HG03060 (cell line): ENCODE measurements around the gene PDGFA.
A peak's percentile ranks its signal among the peaks of the same experiment; 100 is the strongest.

Source experiments
- ATAC-seq: cut with Tn5 transposase; IDR thresholded peaks from one replicate; pipeline ENCODE4 v1.9.1; 2021; ENCODE audit warnings: low read depth, moderate number of reproducible peaks; ENCODE audit not compliant: unreplicated experiment

PDGFA gene

GRCh38 chr7:538764-539685, 19.4 kb upstream of the PDGFA start:
- no peak for ATAC-seq

GRCh38 chr7:537911-538634, 18.4 kb upstream of the PDGFA start:
- no peak for ATAC-seq

DNA sequence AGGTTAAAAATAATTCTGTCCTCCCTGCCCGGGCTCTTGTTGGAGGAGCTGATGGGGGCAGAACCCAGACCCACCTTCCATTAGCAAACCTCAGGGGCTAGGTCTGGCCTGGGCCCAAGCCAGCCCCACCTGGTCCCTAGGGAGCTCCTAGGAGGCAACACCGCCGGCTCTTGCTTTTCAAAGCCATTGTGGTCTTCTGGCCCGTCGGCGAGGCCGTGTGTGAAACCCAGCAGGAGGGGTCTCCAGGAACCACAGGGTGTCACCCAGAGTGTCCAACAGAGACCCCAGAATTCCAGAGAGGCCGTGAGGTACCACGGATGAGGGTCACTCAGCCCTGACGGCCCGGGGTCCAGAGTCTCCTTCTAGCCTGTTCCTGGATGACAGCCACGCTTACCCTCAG, 16.6 kb upstream of the PDGFA start:
- no peak for ATAC-seq

- ATAC-seq, result no peak
Observed at GRCh38 chr7:534959-535358, 15.3 kb upstream of the PDGFA start.

DNA sequence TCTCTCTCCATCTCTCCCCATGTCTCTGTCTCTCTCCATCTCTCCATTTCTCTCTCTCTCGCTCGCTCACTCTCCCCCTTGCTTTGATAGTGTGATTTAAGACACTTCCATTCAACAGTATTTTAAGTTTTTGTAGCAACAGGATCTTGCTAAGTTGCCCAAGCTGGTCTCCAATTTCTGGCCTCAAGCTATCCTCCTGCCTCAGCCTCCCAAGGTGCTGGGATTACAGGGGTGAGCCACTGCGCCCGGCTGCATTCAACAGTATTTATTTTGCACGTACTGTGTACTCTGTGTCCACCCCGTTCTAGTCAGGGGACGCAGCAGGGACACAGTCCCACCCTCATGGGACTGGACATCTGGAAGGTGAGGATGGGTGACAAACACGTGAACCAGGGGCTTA, 14.4 kb upstream of the PDGFA start:
- ATAC-seq, result no peak

- no peak for ATAC-seq
Observed at GRCh38 chr7:533266-533665, 13.6 kb upstream of the PDGFA start.

GRCh38 chr7:532379-533143, 12.9 kb upstream of the PDGFA start:
- no peak for ATAC-seq

DNA sequence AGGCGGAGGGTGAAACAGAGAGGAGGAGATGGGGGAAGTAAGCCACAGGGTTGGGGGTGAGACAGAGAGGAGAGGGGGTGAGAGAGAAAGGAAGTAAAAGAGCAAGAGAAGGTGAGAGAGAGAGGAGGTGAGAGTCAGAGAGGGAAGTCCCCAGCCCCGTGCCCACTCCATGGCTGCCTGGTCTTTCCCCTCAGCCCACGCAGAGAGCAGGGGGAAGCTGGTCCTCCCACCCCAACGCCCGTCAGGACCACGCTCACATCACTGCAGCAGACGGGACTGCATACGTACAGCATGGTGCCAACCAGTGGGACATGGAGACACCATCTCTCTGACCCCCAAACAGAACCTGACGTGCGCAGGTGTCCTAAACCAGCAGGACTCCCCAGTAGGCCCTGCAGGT, 12.1 kb upstream of the PDGFA start:
- ATAC-seq, result no peak

GRCh38 chr7:528451-528850, 8.8 kb upstream of the PDGFA start:
- no peak for ATAC-seq

DNA sequence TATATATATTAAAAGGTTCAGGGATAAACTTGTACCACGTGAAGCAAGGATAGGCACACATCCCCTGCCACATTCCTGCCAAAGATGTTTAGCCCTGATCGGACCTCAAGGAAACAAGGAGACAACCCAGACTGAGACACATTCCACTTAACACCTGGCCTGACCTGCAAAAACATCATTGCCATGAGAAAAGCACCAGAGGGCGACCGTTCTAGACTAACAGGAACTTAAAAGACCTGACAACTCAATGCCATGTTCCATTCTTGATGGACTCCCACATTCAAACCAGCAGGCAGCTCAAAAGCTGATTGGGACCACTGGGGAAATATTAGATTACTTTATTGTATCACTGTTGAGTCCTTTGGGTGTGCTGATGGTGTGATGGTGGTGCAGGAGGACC, 8.1 kb upstream of the PDGFA start:
- no peak for ATAC-seq

DNA sequence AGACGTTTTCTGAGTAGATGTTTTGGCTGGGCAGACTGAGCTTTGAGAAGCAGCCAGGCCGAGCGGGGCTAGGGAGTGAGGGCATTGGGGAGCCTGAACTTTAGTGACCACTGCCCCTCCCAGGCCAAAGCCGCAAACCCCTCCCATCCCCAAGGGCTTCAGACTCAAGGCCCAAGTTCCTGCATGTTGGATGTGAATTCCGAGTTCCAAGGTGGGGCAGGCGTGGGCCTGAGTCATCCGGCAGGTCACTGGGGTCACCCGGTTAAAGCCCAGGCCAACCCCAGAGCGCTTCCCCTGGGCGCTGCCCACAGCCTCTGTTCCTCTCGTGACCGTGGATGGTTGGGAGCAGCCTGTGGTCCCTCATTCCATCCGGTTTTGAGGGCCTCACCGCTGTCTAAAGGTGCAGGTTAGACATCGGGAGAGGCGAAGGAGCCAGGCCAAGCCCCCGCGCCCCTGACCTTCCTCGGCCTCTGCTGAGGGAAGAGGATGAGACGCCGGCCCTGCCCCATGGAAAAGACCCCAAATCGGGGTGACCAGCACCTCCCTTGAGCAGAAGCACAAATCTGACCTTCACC, 6.9 kb upstream of the PDGFA start:
- no peak for ATAC-seq

DNA sequence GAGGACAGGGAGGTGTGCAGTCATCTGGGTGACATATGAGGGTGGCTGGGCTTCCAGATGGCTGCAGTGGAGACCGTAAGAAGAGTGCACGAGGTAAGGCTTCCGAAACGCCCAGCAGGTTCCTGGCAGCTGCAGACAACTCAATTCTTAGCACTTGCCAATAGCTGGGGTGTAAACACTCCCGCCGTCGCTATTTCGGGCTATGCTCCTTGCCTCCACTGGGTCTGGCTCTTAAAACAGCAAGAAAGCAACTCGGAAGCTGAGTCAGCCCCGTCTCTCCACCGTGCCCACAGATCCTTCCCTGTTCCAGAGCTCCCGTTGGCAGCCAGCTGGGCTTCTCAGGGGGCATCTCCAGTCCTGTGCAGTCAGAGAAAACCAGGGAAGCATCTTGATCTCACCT, 6.1 kb upstream of the PDGFA start:
- no peak for ATAC-seq

GRCh38 chr7:524800-525199, 5.2 kb upstream of the PDGFA start:
- no peak for ATAC-seq

DNA sequence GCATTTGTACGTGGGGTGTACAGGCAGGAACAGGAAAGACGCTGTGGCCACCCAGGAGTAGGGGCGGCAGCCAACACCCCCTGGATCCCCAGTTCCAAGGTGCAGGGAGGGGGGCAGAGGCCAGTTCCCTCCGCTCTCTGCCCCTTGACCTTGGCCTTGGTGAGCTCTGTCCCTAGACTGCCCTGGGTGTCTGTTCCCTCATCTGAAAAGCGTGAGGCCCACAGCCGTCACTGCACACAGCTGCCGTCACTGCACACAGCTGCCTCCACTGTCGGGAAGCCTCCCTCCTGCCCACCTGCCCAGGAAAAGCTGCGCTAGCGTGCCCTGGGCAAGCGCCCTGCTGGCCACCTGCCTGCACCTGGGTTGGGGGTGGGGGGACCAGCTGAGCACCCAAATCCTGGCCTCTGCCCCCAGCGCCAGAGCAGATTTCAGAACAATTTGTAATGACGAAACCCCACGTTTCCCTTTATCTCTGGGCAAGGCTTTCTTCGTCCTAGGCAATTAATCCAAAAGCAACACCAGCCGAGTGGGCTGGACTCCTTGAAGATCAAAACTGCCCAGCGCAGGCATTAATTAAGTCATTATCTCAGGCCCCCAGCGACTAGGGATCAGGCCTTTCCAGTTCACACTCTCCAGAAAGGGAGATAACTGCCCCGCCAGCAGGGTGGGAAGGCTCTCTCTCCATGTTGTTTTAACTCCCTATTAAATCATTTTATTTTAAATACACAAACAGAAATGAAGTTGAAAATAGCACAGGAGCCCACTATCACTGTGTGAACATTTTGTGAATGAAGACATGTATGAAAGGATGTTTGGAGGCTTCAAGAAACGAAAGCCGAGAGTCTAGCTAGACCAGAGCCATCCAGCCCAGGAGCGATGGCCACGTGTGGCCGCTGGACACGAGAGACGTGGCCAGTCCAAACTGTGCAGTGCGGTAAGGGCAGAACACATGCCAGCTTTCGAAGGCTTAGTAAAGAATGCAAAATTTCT, 4.0 kb upstream of the PDGFA start:
- ATAC-seq, result no peak

GRCh38 chr7:522951-523314, 3.3 kb upstream of the PDGFA start:
- no peak for ATAC-seq

DNA sequence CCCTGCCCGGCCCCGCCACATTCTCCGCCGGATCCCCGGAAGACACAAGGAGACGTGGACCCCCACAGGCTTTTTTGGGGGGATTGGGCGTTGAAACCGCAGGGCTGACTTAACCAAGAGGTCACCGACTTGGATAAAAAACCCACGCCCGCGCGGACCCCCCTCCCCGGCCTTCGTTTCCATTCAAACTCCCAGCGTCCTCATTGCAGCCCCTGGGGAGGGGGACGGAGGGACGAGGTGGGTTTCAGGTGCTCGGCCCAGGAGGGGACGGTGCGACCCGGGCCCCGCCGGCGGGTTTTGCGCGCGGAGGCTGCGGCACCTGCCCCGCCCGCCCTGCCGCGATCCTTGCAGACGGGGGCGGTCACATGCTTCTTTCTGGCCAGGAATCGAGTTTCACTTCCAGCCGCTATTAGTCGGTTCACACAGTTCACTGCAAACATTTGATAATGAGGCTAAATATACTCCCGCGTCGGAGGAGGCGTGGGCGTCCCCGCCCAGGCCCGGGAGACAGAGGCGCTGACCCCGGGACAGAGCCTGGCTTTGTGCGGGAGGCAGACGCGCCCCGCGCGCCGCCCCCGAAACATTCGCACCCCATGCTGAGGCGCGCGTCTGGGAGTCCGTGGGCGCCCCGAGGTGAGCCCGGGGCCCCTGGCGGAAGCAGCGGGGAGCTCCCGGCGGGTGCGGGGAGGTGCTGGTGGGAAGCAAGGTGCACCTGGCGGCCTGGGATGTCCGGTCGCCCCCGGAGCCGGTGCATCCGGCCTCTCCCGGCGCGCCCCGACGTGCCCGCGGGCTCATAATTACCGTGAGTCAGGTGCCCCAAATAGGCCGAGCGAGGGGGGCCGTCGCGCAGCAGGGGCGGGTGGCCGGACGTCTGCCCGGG, 2.7 kb upstream of the PDGFA start:
- peak; percentile 41 for ATAC-seq

- no peak for ATAC-seq
Observed at GRCh38 chr7:521221-522070, 1.8 kb upstream of the PDGFA start.
